SK-N-DZ (cell line): Measurements from ENCODE around the gene INSYN1.
A peak's percentile ranks its signal among the peaks of the same experiment; 100 is the strongest.
"Not testable (repeated sequence)": the region's sequence is repeated elsewhere in the genome, so short reads cannot be mapped to it uniquely, and the experiment has no call there.

ENCODE experiments used
- DNase-seq: peaks from one replicate; pipeline ENCODE4 v3.0.0-alpha.2; 2015; ENCODE audit warnings: low spot score

The INSYN1 gene

GRCh38 chr15:73749971-73750370, 3.2 kb downstream of the INSYN1 start:
- DNase-seq = no peak

GRCh38 chr15:73749533-73749932, 3.6 kb downstream of the INSYN1 start:
- no peak for DNase-seq

GRCh38 chr15:73748730-73749129, 4.4 kb downstream of the INSYN1 start:
- DNase-seq = no peak

GRCh38 chr15:73747847-73748590, 5.1 kb downstream of the INSYN1 start:
- DNase-seq = no peak

GRCh38 chr15:73746883-73747282, 6.3 kb downstream of the INSYN1 start:
- DNase-seq = no peak

- no peak for DNase-seq
These were observed 6.9 kb downstream of the INSYN1 start for GRCh38 chr15:73746261-73746660.

GRCh38 chr15:73745073-73745472, 8.1 kb downstream of the INSYN1 start:
- no peak for DNase-seq

GRCh38 chr15:73744293-73744692, 8.9 kb downstream of the INSYN1 start:
- no peak for DNase-seq

GRCh38 chr15:73741321-73741836, 11.8 kb downstream of the INSYN1 start:
- no peak for DNase-seq

GRCh38 chr15:73740152-73741048, 12.8 kb downstream of the INSYN1 start:
- DNase-seq = no peak

- peak; percentile 66 for DNase-seq
These were observed 15.6 kb downstream of the INSYN1 start for GRCh38 chr15:73737535-73737934.

- no peak for DNase-seq
These were observed 20.2 kb downstream of the INSYN1 start for GRCh38 chr15:73732930-73733329.

- not testable (repeated sequence) for DNase-seq
These were observed 21.1 kb downstream of the INSYN1 start for GRCh38 chr15:73732051-73732450.

GRCh38 chr15:73727330-73727976, 25.7 kb downstream of the INSYN1 start:
- no peak for DNase-seq

GRCh38 chr15:73724212-73724611, 28.9 kb downstream of the INSYN1 start:
- no peak for DNase-seq

- DNase-seq = no peak
These were observed 30.0 kb downstream of the INSYN1 start for GRCh38 chr15:73723191-73723590.

- no peak for DNase-seq
These were observed 30.7 kb downstream of the INSYN1 start for GRCh38 chr15:73722425-73722824.

GRCh38 chr15:73718694-73719093, 34.5 kb downstream of the INSYN1 start:
- peak; percentile 40 for DNase-seq

GRCh38 chr15:73717802-73718201, 35.3 kb downstream of the INSYN1 start:
- no peak for DNase-seq

GRCh38 chr15:73717206-73717605, 35.9 kb downstream of the INSYN1 start:
- no peak for DNase-seq

- DNase-seq = no peak
These were observed 36.7 kb downstream of the INSYN1 start for GRCh38 chr15:73716417-73716816.

- no peak for DNase-seq
These were observed 37.7 kb downstream of the INSYN1 start for GRCh38 chr15:73715417-73715816.
